ENCODE data around the gene ATXN7.

DNA sequence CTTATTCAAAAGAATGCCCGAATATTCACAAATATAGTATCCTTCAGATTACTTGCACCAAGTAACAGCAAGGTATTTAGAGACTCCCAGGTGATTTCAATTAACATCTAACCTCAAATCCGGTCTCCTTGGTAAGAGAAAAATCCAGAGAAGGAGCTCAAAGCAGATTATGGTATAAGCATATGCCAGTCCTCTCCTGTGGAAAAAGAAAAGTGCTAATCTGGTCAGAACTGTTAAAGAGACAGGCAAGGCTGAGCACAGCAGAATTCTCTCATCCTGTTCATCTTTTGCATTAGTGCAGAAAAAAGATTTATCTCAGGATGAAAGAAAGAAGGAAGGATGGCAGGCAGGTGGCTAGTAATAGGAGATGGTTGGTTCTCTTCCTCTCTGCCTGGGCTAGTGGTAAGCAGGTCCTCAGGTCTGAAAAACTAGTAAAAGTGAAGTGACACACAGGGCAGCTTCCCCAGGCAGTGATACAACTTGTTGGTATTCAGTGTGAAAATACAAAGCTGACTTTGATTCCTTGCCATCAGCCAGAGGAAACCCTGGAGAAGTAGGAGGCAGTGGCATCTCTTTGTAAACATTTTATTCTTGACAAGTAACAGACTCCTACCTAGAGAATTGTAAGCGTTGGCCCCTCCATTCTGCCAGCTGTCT, 14.2 kb downstream of the ATXN7 start:
- no peak for TF ChIP-seq EZH2 (IDR thresholded peaks at IDR 0.05; ENCODE audit: borderline replicate concordance, low read depth, low read length, poor library complexity, severe bottlenecking)
- TF ChIP-seq, protein P1, sequence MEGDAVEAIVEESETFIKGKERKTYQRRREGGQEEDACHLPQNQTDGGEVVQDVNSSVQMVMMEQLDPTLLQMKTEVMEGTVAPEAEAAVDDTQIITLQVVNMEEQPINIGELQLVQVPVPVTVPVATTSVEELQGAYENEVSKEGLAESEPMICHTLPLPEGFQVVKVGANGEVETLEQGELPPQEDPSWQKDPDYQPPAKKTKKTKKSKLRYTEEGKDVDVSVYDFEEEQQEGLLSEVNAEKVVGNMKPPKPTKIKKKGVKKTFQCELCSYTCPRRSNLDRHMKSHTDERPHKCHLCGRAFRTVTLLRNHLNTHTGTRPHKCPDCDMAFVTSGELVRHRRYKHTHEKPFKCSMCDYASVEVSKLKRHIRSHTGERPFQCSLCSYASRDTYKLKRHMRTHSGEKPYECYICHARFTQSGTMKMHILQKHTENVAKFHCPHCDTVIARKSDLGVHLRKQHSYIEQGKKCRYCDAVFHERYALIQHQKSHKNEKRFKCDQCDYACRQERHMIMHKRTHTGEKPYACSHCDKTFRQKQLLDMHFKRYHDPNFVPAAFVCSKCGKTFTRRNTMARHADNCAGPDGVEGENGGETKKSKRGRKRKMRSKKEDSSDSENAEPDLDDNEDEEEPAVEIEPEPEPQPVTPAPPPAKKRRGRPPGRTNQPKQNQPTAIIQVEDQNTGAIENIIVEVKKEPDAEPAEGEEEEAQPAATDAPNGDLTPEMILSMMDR (conservative IDR thresholded peaks at IDR 0.05; ENCODE audit: low read depth, low read length) = no peak
